HG02973 (cell line): ENCODE measurements around the gene MYOZ3.

Experiments
- ATAC-seq: cut with Tn5 transposase; IDR thresholded peaks from one replicate; pipeline ENCODE4 v1.9.1; 2021; ENCODE audit warnings: moderate library complexity; ENCODE audit not compliant: unreplicated experiment

MYOZ3 gene

DNA sequence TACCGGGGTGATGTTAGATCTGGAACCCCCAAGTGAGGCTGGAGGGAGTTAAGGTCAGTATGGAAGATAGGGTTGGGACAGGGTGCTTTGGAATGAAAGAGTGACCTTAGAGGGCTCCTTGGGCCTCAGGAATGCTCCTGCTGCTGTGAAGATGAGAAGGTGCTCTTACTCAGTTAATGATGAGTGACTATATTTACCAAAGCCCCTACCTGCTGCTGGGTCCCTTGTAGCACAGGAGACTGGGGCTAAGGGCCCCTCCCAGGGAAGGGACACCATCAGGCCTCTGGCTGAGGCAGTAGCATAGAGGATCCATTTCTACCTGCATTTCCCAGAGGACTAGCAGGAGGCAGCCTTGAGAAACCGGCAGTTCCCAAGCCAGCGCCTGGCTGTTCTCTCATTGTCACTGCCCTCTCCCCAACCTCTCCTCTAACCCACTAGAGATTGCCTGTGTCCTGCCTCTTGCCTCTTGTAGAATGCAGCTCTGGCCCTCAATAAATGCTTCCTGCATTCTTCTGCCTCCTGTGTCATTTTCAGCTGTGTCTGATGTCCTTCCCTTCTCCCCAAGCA is 2.3 kb upstream of the MYOZ3 start:
- ATAC-seq, result no peak

DNA sequence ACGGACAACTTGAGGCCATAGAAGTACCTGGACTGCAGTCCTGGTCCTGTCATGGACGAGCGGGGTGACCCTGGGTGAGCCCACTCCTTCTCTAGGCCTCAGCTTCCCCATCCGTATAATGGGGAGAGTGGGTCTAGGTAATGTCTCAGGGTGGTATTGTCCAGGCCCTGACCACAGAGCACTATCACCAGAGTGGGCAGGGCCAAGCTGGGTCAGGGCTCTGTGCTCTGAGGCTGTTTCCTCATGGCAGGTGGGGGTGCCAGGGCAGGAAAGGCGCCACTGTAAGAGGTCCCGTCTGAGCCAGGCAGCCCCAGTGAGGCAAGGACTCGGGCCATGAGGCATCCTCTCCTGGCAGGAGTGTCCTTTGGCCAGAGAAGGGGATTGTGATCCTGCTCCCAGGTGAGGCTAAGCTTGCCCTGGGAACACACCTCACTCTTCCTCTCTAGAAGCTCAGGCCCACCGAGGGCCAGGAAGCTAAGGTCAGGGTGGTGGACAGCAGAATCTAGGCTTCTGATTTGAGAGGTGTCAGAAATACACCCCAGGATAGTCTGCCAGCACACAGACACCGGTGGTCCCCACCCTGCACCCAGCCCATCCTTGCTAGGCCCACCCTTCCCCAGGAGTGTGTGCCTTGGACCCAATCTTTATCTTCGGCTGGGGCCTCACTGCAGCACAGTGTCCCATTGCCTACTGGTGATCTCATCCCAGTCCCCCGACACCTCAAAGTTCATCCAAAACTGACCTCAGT is 1.5 kb upstream of the MYOZ3 start:
- no peak for ATAC-seq

DNA sequence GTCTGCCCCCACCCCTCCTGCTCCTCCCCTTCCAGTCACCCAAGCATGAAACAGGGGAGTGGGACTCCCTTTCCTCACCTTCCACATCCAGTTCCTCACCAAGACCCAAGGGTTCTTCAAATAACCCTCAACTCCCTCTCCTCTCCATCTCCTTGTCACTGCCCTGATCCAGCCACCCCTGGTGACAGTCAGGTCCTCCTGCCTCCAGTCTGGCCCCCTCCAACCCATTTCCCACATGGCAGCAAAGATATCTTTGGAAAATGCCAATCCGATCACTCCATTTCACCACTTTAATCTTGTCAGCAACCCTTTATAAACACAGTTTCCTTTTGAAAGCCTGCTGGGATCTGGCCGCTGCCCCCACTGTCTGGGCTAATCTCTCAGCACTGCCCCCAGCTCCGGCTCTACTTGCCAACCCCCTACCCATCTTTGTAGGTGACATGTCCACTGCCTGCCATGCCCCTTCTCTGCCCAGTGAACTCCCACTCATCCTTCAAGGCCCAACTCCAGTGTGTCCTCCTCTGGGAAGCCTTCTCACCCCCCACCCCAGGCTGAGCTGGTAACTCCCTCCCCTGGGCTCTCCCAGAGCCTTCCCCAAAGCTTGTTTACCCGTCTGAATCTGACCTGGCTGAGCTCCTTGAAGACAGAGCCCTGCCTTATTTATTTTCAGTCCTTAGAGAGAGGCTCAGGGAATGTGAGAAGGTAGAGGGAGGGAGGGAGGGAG is 781 bp upstream of the MYOZ3 start:
- ATAC-seq, result no peak

DNA sequence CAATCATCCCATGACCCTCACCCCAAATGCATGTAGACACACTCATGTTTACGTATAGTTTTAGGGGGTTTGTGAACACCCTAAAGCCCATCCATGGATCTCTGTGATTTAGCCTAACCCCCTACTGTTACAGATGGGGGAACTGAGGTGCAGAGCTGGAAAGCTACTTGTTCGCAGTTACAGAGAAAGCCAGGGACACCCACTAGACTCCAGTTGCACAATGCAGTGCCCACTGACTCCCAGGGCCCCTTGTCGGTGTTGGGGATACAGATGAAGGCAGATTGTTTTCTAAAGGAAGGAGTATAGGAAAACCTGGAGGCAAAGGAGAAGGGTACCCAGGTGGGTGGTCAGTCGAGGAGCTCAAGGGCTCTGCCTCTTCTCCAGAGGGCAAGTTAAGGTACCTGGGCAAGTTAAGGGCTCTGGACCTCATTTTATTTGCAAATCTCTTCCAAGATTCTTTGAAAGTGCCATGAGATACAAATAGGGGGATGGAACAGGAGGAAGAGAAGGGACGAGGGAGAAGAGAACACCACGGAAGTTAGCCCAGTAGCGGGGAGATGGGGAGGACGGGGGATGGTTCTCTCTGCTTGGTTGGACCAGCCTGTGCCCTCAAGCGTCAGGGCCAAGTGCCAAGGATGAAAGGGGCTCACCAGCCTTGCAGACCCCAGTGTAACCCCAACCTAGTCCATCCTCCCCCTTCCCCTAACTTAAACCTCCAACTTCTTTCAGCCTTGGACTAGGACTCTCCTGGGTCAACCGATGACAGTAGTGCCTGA is 958 bp downstream of the MYOZ3 start:
- ATAC-seq, result no peak

DNA sequence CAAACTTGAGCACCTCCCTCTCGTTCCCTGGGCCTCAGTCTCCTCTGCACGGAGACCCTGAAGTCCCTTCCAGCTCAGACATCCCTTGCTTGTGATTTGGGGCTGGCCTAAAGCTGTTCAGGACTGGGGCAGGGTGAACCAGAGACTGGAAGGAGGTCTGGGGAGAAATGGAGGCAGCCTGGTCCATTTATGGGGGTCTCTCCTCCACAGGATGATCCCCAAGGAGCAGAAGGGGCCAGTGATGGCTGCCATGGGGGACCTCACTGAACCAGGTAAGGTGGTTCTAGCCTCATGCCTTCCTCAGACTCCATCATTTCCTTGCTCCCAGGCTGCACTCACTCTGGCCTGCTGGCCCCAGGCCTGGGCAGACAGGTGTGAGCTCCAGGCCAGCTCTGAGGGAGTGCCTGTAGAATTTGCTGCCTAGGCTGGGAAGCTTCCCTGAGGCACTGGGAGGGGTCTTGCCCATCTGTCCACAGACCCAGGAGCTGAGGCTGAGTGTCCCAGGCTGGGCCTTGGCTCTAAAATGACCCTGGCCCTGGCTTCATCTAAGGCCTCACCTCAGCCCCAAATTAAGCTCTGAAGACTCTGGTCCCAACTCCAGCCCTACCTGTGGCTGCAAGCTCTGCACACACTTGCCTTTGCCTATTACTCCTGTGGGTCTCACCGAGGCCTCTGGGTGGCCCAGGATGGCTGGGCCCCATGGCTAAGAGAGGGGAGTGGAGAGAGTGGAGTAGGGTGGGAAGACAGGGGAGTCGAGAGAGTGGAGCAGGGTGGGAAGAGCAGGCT is 1.9 kb downstream of the MYOZ3 start:
- ATAC-seq, result no peak

DNA sequence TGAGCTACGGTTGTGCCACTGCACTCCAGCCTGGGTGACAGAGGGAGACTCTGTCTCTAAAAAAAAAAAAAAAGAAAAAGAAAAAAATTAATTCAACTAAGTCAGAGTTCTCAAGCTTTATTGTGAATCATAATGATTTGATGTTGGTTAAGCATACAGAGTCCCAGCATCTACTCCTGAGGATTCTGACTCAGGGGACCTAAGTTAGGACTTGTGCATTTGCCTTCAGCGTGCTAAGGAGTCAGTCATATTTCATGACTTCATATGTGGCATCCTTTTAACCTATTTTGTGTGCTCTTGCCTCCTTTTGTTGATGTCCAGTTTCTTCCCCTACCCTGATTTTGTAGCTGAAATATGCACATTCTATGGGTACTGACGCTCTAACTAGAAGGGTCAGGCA is 2.9 kb downstream of the MYOZ3 start:
- no peak for ATAC-seq

DNA sequence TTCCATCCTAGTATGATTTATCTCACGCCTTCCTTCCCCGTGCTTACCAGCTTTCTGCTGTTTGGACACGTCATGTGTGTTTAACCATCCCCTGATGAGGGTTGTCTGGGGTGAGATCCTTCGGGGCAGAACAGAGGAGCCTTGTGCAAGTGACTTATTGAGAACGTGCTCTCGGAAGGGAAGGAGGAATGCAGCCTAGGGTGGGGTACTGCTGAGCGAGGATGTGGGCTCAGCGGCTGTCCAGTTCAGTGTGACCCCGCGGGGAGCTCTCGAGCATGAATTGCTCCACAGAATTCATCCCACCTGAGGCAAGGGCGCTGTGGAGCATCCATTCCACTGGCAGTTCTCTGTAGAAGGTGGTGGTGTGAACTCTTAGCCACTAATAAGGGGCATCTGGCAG is 4.0 kb downstream of the MYOZ3 start:
- ATAC-seq, result no peak

DNA sequence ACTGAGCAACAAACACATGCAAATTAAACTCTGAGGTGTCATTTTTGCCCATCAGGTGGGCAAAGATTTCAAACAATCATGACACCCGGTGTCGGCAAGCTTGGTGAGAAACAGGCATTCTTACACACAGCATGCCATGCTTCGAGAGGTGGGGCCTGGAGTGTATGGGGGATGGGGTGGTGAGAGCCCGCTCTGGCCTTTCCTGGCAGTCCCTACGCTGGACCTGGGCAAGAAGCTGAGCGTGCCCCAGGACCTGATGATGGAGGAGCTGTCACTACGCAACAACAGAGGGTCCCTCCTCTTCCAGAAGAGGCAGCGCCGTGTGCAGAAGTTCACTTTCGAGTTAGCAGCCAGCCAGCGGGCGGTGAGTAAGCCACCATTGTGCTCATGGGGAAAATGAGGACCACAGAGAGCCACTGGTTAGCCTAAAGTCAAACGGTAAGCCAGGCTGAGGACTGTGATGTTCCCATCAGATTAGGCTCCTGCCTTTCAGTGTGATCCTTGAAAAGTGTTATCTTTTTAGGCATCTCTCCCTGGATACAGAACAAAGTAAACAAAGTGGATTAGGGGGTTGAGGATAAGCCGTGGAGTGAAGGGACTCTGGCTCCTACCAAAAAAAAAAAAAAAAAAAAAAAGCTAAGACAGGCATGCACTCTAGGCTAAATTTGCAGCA is 9.4 kb downstream of the MYOZ3 start:
- ATAC-seq, result no peak

DNA sequence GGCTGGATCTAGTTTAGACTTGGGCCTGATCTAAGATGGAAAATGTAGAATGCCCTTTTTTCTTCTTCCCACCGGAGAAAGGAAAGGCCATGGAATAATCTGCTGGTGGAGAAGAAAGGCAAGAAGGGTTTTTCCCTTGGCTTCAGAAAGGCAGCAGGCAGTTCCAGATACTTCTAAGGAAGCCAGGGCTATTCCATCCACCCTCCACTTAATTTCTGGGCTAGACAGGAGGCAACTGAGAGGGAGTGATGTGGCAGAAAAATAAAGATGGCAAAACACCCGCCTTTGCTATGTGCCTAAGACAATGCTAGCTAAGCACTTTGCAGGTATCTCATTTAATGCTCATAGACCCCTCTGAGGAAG is 9.9 kb downstream of the MYOZ3 start:
- ATAC-seq, result no peak

DNA sequence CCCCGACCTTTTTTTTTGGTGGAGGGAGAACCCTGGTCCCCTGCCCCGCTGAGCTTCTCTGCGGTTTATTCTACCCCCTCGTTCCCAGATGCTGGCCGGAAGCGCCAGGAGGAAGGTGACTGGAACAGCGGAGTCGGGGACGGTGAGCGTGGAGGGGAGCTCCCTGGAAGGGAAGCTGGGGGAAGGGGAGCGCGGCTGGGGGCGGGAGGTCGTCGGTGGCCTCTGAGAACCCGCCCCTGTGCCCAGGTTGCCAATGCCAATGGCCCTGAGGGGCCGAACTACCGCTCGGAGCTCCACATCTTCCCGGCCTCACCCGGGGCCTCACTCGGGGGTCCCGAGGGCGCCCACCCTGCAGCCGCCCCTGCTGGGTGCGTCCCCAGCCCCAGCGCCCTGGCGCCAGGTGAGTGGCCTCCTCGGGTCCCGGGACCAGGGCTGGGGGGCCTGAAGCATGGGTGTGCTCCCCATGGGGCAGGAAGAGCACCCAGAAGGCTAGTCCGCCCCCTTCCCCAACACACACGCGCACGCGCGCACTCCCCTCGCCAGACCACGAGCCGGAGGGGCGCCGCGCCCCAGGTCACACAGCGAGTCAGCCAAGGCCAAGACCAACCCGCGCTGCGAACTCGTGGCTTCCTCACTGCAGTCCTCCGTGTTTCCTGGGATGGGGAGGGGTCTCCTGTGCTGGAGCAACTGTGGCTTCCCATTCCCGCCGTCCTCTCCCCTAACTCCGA is 10.6 kb downstream of the MYOZ3 start:
- no peak for ATAC-seq

DNA sequence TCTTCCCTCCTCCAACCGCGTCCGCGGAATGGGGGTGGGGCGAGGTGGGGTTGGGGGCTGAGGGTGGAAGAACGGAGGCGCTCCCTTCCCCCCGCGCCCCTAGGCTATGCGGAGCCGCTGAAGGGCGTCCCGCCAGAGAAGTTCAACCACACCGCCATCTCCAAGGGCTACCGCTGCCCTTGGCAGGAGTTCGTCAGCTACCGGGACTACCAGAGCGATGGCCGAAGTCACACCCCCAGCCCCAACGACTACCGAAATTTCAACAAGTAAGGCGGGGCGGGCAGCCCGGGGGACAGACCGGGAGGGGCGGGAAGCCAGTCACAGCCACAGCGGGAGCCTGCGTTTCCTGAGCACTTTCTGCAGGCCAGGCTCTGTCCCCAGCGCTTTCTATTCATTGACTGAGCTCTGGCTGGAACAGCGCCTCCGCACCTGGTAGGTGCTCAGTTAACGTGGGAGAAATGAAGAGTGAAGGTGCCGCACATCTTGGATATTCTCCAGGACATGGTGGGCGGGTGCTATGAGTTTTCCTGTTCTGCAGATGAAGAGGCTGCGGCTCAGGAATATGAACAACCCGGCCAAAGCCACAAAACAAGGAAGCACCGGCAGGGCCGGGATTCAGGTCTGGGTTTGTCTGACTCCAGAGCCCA is 11.3 kb downstream of the MYOZ3 start:
- no peak for ATAC-seq

DNA sequence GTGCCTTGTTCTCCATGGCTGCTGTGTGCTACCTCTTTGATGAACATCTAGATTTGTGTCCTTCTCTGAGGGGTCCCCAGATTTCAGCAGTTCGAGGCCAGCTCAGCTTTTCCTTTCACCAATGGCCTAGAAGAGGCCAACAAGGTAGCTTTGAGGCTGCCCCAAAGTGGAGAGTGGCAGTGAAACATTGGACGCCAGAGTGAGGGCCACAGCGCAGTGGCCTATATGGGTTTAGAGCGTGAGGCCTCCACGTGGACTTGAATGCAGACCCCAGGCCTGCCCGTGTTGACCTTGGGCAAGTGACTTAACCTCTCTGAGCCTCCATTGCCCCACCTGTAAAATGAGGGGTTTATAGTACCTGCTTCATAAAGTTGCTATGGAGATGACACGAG is 11.8 kb downstream of the MYOZ3 start:
- no peak for ATAC-seq

DNA sequence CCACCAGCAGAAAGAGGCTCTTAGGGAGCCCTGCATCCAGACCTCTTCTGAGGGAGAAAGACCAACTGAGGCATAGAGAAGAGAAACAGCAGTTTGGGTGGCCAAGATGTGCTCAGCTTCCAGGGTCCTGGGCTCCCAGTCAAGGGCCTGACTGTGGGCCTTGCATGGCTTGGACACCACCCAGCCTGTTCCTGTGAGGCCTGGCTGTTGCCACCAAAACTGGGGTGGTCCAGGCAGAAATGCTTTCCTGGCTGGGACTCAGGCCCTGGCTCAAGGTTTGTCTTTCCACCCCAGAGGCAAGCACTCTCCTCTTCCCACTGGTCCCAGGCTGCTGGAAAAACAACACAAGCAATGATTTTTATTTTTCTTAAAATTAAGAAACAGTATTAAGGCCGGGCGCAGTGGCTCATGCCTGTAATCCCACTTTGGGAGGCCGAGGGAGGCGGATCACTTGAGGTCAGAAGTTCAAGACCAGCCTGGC is 13.3 kb downstream of the MYOZ3 start:
- ATAC-seq, result no peak

DNA sequence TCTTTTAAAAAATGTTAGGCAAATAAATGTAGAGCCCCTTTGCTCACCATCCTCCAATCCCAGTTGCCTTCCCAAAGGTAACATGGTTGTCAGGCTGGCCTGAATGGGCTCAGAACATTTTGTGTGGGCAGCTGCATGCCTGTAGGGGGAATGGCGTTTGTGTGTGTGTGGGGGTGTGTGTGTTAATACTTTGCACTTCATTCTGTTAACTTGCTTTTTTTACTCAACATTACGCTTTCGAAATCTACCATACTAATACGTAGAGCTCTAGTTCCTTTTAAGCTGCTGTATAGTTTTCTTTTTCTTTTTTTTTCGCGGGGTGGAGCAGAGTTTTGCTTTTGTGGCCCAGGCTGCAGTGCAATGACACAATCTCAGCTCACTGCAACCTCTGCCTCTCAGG is 14.0 kb downstream of the MYOZ3 start:
- ATAC-seq, result no peak

DNA sequence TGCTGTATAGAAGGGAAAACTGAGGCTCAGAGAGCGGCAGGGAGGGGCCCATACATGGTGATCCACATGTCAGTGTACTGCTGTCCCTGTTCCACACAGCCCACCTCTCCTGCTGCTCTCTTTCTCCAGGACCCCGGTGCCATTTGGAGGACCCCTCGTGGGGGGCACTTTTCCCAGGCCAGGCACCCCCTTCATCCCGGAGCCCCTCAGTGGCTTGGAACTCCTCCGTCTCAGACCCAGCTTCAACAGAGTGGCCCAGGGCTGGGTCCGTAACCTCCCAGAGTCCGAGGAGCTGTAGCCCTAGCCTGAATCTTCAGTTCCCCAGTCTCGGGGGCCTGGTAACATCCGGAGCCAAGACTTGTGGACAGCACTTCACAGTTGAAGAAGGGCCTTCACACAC is 15.5 kb downstream of the MYOZ3 start:
- no peak for ATAC-seq

DNA sequence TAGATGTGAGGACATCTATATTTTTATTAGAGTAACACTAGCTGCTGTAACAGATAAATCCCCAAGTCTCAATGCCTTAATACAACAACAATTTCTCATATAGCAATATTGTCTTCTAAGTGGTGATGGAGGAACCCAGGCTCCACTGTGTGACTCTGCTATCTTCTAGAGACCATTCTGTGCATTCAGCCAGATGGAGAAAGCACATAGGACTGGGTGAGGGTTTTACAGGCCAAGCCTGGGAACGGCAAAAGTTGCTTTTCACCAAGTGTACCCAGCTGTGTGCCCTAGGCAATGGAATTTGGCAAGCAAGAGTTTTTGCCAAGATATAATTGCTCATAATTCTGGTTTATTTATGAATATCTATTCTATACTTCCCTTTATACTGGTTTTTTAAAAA is 28.1 kb downstream of the MYOZ3 start:
- no peak for ATAC-seq

DNA sequence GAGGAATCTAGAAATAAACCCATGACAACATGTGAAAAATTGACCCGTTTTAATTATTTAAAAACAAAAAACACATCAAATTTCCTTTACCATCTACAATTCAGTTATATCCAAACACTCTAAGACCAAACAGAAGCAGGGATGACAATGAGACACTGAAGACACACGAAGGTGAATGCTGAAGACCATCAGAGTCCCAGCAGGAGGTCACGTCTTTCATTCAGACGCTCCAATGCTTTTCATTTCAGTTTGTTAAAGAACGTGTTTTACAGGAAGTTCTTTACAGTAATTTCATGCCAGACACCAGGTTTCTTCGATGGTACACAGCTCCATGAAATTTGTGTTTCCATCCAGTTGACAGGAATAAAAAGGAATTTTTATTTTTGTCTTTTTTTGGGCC is 29.7 kb downstream of the MYOZ3 start:
- ATAC-seq, result no peak

DNA sequence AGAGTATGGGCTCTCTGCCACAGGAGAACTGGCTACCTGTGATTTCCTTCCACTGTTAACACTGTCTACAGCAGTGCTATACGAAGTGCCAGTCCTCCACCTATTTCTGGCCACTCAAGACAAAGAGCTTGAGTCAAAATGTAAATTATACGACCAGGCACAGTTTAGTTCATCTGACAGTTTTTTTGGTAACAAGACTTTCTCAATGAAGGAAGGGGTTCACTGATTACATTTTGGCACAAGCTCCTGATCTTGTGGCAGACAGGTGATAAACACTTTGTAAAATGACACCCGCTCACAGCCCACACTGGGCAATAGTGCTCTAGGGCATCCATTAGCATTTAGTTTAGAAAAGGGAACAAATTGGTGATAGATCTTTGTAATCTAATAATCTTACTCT is 31.2 kb downstream of the MYOZ3 start:
- no peak for ATAC-seq

DNA sequence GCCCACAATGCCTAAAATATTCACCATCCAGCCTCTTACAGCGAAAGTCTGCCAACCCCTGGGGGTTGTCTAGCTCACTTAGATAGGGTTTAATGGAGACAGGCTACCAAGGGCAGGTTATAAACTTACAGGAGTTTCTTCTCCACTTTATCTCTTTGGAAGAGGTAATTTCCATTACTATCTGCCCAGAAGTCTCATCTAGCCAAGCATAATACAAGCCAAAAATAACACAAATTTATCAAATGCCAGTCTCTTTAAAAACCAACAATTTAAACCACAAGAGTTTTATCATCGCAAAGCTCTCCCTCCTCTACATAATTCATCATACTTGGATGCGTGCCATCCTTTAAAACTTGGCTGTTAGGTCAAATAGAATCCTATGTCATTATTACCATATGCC is 33.6 kb downstream of the MYOZ3 start:
- ATAC-seq, result no peak
